WTC11 (cell line): ENCODE measurements around the gene BAIAP2L1.

Experiments
- TF ChIP-seq, protein P1 (sequence below): fragments of 200-600 bp; IDR thresholded peaks from 2 replicates; pipeline ENCODE4 v1.8.0; 2022; ENCODE audit warnings: antibody characterized with exemption
- TF ChIP-seq, protein P2 (sequence below): sonication (generic); formaldehyde crosslinking; IDR thresholded peaks from 2 replicates; pipeline ENCODE4 v1.8.0; 2022; ENCODE audit warnings: mild to moderate bottlenecking, missing genetic modification reagents
- TF ChIP-seq, protein P3 (sequence below): sonication (generic); formaldehyde crosslinking; IDR thresholded peaks from 2 replicates; pipeline ENCODE4 v1.8.1; 2022; ENCODE audit warnings: mild to moderate bottlenecking, missing genetic modification reagents, moderate library complexity, borderline replicate concordance

DNA sequence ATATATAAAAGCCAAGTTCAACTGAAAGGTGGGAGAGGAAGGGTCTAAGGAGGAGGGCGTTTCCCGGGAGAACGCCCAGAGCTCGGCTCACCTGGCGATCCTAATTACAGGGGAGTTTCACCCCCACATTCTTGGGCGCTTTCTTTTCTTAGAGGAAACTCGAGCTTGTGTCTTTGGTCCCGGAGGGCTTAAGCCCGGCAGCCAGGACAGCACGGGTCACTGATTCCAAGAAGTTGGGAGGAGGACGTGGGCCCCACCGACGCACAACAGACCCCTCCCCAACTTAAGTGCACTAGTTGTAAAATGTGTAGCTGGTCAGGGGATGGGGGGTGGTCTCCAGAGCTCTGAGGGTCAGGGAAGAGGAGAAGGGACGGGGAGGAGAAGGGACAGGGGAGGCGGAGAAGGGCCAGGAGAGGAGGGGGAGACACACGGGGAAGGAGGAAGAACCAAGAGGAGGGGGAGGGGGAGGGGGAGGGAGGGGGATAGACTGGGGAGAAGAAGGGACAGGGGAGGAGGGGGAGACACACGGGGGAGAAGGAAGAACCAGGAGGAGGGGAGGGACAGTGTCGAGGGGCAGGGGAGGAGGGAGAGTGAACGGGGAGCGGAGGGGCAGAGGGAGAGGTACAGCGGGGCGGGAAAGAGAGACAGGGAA is 874 bp downstream of the BAIAP2L1 start:
- TF ChIP-seq, protein P1, sequence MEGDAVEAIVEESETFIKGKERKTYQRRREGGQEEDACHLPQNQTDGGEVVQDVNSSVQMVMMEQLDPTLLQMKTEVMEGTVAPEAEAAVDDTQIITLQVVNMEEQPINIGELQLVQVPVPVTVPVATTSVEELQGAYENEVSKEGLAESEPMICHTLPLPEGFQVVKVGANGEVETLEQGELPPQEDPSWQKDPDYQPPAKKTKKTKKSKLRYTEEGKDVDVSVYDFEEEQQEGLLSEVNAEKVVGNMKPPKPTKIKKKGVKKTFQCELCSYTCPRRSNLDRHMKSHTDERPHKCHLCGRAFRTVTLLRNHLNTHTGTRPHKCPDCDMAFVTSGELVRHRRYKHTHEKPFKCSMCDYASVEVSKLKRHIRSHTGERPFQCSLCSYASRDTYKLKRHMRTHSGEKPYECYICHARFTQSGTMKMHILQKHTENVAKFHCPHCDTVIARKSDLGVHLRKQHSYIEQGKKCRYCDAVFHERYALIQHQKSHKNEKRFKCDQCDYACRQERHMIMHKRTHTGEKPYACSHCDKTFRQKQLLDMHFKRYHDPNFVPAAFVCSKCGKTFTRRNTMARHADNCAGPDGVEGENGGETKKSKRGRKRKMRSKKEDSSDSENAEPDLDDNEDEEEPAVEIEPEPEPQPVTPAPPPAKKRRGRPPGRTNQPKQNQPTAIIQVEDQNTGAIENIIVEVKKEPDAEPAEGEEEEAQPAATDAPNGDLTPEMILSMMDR: no peak
- TF ChIP-seq, protein P2, sequence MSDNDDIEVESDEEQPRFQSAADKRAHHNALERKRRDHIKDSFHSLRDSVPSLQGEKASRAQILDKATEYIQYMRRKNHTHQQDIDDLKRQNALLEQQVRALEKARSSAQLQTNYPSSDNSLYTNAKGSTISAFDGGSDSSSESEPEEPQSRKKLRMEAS: no peak
- TF ChIP-seq, protein P3, sequence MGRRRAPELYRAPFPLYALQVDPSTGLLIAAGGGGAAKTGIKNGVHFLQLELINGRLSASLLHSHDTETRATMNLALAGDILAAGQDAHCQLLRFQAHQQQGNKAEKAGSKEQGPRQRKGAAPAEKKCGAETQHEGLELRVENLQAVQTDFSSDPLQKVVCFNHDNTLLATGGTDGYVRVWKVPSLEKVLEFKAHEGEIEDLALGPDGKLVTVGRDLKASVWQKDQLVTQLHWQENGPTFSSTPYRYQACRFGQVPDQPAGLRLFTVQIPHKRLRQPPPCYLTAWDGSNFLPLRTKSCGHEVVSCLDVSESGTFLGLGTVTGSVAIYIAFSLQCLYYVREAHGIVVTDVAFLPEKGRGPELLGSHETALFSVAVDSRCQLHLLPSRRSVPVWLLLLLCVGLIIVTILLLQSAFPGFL (CRISPR knock-in tag): no peak
